Natural killer cell (primary cell): Measurements from ENCODE around the gene SCN3B. TPM values are rescaled to one million over a fixed set of nuclear protein-coding genes. Genes with fewer than 3 reads are reported as not detected.

Source experiments
- ATAC-seq, 3 donors: fragments of 150-1000 bp in 2 of 3; fragments of 200-7000 bp in 1 of 3; cut with Tn5 transposase; 1 replicate in 1 of 3; 2 replicates in 2 of 3; pipeline ENCODE4 v1.10.0; 2021; ENCODE audit warnings: mild to moderate bottlenecking in 2 of 3, moderate library complexity in 2 of 3
- DNase-seq, 2 donors: peaks; one replicate each; pipeline versions ENCODE4 v3.0.0 to v3.0.0-alpha.2; 2013 to 2021; ENCODE audit warnings: mixed read lengths in 1 of 2
- H3K27ac ChIP-seq: one replicate; pipeline ENCODE4 v1.5.1; 2013; ENCODE audit warnings: mild to moderate bottlenecking, low read length
- H3K27me3 ChIP-seq: one replicate; pipeline ENCODE4 v1.6.1; 2013; ENCODE audit warnings: low read length; ENCODE audit not compliant: control insufficient read depth, insufficient read depth
- H3K36me3 ChIP-seq: one replicate; pipeline ENCODE4 v1.6.1; 2013; ENCODE audit warnings: low read length; ENCODE audit not compliant: control insufficient read depth, insufficient read depth
- H3K4me1 ChIP-seq: one replicate; pipeline ENCODE4 v1.6.1; 2013; ENCODE audit warnings: low read length; ENCODE audit not compliant: control insufficient read depth, insufficient read depth
- H3K4me3 ChIP-seq: one replicate; pipeline ENCODE4 v1.5.1; 2013; ENCODE audit warnings: low read length
- H3K9me3 ChIP-seq: one replicate; pipeline ENCODE4 v1.6.1; 2013; ENCODE audit warnings: low read length; ENCODE audit not compliant: control insufficient read depth, insufficient read depth
- H3K27ac Mint-ChIP-seq, 2 donors: one replicate each; pipeline ENCODE4 v1.8.0; 2022; ENCODE audit warnings: mild to moderate bottlenecking in 2 of 2, mixed read lengths in 2 of 2, moderate library complexity in 1 of 2
- H3K27me3 Mint-ChIP-seq, 2 donors: one replicate each; pipeline ENCODE4 v1.8.0; 2022; ENCODE audit warnings: low read depth in 2 of 2, mixed read lengths in 2 of 2
- H3K36me3 Mint-ChIP-seq: one replicate; pipeline ENCODE4 v1.8.0; 2022; ENCODE audit warnings: mixed read lengths
- H3K4me1 Mint-ChIP-seq, 2 donors: one replicate each; pipeline ENCODE4 v1.8.0; 2022; ENCODE audit warnings: mixed read lengths in 2 of 2
- H3K4me3 Mint-ChIP-seq: one replicate; pipeline ENCODE4 v1.8.0; 2022; ENCODE audit warnings: mild to moderate bottlenecking, moderate library complexity, mixed read lengths
- H3K9me3 Mint-ChIP-seq, 2 donors: one replicate each; pipeline ENCODE4 v1.8.0; 2022; ENCODE audit warnings: mixed read lengths in 2 of 2
- CTCF ChIP-seq: fragments of 200-600 bp; IDR thresholded peaks from one replicate; pipeline ENCODE4 v1.8.0; 2022; ENCODE audit warnings: antibody characterized with exemption
- WGBS: methylation state at CpG from one replicate; pipeline ENCODE4 v1.1.7; 2013; ENCODE audit warnings: missing lambda C conversion rate; ENCODE audit not compliant: insufficient coverage; 5-methylcytosine and 5-hydroxymethylcytosine counted together
- intact Hi-C: fragments of 100-400 bp; cut with micrococcal nuclease; formaldehyde crosslinking; loops from one replicate; pipeline ENCODE4 v1.14.2; 2022
- total RNA-seq, 4 donors: library from RNA; stranded (reverse); fragments of 120-200 nt in 1 of 4; gene quantifications; one replicate each; pipeline versions ENCODE4 v1.2.3 to v1.2.4, GENCODE V29; 2013 to 2022

SCN3B gene
- total RNA-seq, 3 donors from 2014 or later (not counting 1 experiment from before 2014, with no cell fraction given): not detected

- Mint-ChIP-seq H3K27ac (no peak overlapping the region), H3K4me1 (no peaks in the 10 kb centered on the region), H3K27me3 (peaks cover 22 to 55% of the 10 kb centered on the region in 2 donors), H3K4me3 (no peak overlapping the region), H3K36me3 (no peaks in the 10 kb centered on the region), H3K9me3 (no peaks in the 10 kb centered on the region)
- no peaks in the 10 kb centered on the region for H3K36me3 ChIP-seq
- intact Hi-C loops: no loop called here
- whole genome bisulfite sequencing: 24% methylated on average over 2 of the region's 2 CpGs
- DNase-seq (no peak), ATAC-seq (no peak)
- no peaks in the 10 kb centered on the region for H3K4me1 ChIP-seq
- no peaks in the 10 kb centered on the region for H3K9me3 ChIP-seq
- no peak overlapping the region for H3K27ac ChIP-seq
- peaks cover 5% of the 10 kb centered on the region for H3K27me3 ChIP-seq
- H3K4me3 ChIP-seq: no peak overlapping the region
- no peak for TF ChIP-seq CTCF
These were observed 40.1 kb upstream of the SCN3B start for GRCh38 chr11:123694551-123694950.

GRCh38 chr11:123692961-123693360, 38.5 kb upstream of the SCN3B start:
- Mint-ChIP-seq H3K27ac (no peak overlapping the region), H3K36me3 (no peaks in the 10 kb centered on the region), H3K4me1 (no peaks in the 10 kb centered on the region), H3K4me3 (no peak overlapping the region), H3K9me3 (no peaks in the 10 kb centered on the region), H3K27me3 (peaks cover 27 to 60% of the 10 kb centered on the region in 2 donors)
- Histone ChIP-seq H3K27me3 (peaks cover 5% of the 10 kb centered on the region), H3K36me3 (no peaks in the 10 kb centered on the region), H3K9me3 (no peaks in the 10 kb centered on the region), H3K4me1 (no peaks in the 10 kb centered on the region), H3K4me3 (no peak overlapping the region), H3K27ac (no peak overlapping the region)
- ATAC-seq (no peak), DNase-seq (no peak)
- intact Hi-C loops: no loop called here
- no peak for TF ChIP-seq CTCF

GRCh38 chr11:123690485-123690884, 36.1 kb upstream of the SCN3B start:
- WGBS: 48% methylated on average over 2 of the region's 3 CpGs
- Histone ChIP-seq H3K27ac (no peak overlapping the region), H3K4me3 (no peak overlapping the region), H3K9me3 (no peaks in the 10 kb centered on the region), H3K27me3 (peaks cover 5% of the 10 kb centered on the region), H3K36me3 (no peaks in the 10 kb centered on the region), H3K4me1 (no peaks in the 10 kb centered on the region)
- intact Hi-C loops: no loop called here
- H3K36me3 Mint-ChIP-seq: no peaks in the 10 kb centered on the region
- peaks cover 31 to 67% of the 10 kb centered on the region in 2 donors for H3K27me3 Mint-ChIP-seq
- no peaks in the 10 kb centered on the region for H3K9me3 Mint-ChIP-seq
- ATAC-seq (no peak), DNase-seq (no peak)
- H3K27ac Mint-ChIP-seq: no peak overlapping the region
- no peak overlapping the region for H3K4me3 Mint-ChIP-seq
- H3K4me1 Mint-ChIP-seq: no peaks in the 10 kb centered on the region
- no peak for TF ChIP-seq CTCF

- Mint-ChIP-seq H3K27me3 (peaks cover 19 to 43% of the 10 kb centered on the region in 2 donors), H3K27ac (no peak overlapping the region), H3K4me1 (no peaks in the 10 kb centered on the region), H3K36me3 (no peaks in the 10 kb centered on the region), H3K9me3 (no peaks in the 10 kb centered on the region), H3K4me3 (no peak overlapping the region)
- Histone ChIP-seq H3K27ac (no peak overlapping the region), H3K9me3 (no peaks in the 10 kb centered on the region), H3K27me3 (no peaks in the 10 kb centered on the region), H3K4me1 (no peaks in the 10 kb centered on the region), H3K36me3 (no peaks in the 10 kb centered on the region), H3K4me3 (no peak overlapping the region)
- DNase-seq (no peak), ATAC-seq (no peak)
- TF ChIP-seq CTCF: no peak
- 100% methylated on average over 4 of the region's 6 CpGs for WGBS
- intact Hi-C loops: no loop called here
These were observed 30.2 kb upstream of the SCN3B start for GRCh38 chr11:123684601-123685000.
